GOT3 (cell line): ENCODE data around the gene PCNX2.
"Not testable (repeated sequence)": the region's sequence is repeated elsewhere in the genome, so short reads cannot be mapped to it uniquely, and the experiment has no call there.

ENCODE experiments used
- DNase-seq: peaks from one replicate; lab custom pipeline; 2025; ENCODE audit warnings: mixed read lengths; lab: John Stamatoyannopoulos, UW

Gene PCNX2

DNA sequence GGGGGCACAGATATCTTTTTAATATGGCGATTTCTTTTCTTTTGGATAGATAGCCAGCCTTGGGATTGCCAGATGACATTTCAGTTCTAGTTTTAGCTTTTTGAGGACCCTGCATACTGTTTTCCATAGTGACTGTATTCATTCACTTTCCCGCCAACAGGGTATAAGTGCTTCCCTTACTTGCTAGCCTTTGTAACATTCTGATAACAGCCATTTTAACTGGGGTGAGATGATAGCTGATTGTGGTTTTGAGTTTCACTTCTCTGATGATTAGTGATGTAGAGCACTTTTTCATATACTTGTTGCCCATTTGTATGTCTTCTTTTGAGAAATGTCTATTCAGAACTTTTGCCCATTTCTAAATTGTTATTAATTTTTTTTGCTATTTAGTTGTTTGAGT, 193.2 kb downstream of the PCNX2 start:
- no peak for DNase-seq

DNA sequence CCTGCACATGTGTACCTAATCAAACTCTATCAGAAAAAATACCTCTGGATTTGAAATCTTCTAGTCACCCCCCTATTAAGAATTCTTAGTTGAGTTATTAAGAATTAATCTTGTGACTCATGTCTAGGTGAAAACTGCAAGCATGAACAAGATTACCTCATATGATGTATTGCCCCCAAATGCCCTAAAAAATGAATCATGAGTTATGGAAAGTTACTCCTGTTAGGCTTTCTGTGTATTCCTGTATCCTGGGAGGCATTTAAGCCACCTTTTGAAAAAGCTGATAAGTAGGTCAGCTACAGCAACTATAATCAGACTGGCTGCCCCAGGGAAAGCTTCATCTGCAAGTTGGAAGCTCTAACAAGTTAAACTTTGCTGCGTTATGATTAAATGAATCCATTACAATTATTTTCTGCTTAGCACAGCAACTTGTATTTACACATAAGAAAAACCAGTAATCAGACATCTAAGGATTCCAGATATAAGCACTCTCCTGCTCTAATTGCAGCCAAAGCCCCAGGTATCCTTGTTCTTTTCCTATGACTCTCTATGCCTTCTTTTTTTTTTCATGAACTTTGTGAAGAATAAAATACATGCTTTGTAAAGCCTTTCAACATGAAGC, 197.5 kb downstream of the PCNX2 start:
- DNase-seq, result no peak

DNA sequence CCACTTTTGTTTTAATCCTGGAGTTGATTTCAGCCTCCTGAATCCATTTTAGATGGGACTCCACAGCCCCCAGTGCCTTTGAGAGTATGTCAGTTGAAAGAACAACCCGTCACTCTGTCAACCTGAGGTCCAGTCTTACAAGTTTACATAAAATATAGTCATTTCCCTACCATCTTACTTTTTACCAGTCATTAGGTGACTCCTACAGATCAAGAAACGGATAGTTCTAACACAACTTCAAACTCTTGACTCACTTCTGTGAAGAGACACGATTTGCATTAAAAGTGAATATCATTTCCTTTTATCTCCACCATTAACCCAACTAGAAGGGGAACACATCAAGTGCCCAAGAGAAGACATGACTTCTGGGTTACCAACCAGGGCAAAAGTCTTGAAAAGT, 198.0 kb downstream of the PCNX2 start:
- DNase-seq, result no peak

DNA sequence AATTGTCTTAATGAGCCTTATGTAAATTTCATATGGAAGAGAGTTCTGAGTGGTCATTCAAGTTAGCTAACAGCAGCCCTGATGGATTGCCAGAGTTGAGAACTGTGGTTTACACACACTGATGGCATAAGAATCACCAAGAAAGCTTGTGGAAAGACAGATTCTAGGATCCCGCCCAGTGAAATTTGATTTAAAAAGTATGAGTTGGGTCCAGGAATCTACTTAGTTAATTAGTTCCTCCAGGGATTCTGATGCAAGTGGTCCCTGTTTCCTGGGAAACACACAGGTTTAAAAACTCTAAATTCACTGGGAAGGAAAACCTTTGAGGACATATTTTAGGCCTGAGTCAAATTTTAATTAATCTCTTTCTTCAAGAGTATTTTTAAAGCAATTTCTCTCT, 200.8 kb downstream of the PCNX2 start:
- no peak for DNase-seq

DNA sequence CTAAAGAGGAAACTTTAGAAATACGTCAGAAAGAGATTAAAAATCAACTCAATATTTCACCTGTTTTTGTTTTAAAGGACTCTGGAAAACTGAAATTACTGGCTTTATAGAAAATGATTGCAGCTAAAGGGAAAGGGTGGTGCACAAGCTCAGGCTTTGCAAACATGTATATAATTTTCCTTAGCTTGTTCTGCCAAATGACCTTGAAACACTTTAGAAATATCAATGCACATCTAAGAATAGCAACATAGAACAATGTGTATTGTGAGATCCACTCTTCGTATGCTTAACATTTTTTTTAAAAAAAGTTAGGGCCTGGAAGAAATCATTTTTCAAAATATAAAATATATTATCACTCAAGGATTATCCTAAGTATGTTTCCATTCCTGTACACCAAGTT, 201.3 kb downstream of the PCNX2 start:
- no peak for DNase-seq

DNA sequence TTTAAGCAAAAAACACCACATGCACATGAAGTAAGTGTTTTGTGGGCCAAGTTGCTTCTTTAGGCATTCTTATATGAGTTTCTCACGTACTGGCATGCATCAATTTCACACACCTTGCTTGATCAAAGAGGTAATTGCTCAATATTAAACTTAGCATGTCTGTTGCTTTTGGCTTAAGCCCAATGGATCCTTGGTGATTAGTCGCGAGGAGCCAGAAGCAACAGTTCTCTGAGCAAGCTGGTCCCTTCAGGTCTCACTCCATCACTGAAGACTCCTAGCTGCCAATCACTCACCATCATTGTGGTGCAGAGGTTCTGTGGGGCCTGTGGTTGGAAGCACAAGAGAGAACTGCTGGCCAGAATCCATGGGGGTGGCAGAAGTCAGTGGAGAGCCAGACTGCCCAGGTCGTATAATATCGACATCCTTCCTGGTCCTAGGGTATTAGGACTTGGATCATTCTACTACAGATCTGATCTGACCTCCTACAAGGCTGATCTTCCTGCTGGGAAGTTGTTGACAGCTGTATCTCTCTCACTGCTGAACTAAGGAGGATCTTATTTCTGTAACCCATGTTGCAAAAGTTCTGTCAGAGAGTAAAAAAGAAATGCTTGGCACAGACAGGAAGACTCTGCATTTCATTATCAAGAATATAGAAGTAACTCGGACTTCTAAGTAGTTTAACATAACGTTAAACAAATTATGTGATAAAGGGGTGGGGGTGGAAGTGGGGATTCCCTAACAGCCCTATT, 204.6 kb downstream of the PCNX2 start:
- DNase-seq, result no peak

DNA sequence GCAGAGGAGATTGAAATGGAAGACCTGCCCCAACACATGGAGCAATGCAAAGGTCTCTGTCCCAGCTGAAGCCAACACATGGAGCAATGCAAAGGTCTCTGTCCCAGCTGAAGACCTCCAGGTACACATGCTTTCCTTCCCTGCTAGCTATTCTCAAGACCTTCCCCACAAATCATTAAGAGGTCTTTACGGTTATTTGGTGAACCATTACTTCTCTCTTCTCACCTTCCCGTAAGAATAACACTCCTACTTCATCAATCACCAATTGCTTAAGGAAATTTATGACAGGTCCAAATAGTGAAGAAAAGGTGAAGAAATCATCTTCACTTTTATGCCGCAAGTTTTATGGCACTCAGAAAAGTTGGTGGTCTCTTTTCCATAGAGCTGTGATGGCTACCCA, 206.3 kb downstream of the PCNX2 start:
- no peak for DNase-seq

DNA sequence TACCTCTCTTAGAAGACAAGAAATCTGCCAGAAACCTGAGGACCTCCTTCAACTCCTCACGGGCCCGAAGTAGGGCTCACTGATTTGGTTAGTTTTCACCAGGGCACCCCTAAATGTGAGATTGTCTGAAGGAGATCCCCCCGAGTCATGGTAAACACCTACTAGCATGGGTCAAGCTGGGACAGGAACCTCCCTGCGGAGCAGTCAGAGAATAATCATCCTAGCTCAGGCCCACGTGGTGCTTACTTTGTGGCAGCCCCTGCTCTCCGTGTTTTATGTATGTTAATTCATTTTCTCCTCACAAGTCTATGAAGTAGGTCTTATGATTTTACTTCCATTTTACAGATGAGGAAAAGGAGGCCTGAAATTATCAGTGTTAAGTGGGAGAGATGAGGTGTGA, 206.9 kb downstream of the PCNX2 start:
- DNase-seq, result no peak

DNA sequence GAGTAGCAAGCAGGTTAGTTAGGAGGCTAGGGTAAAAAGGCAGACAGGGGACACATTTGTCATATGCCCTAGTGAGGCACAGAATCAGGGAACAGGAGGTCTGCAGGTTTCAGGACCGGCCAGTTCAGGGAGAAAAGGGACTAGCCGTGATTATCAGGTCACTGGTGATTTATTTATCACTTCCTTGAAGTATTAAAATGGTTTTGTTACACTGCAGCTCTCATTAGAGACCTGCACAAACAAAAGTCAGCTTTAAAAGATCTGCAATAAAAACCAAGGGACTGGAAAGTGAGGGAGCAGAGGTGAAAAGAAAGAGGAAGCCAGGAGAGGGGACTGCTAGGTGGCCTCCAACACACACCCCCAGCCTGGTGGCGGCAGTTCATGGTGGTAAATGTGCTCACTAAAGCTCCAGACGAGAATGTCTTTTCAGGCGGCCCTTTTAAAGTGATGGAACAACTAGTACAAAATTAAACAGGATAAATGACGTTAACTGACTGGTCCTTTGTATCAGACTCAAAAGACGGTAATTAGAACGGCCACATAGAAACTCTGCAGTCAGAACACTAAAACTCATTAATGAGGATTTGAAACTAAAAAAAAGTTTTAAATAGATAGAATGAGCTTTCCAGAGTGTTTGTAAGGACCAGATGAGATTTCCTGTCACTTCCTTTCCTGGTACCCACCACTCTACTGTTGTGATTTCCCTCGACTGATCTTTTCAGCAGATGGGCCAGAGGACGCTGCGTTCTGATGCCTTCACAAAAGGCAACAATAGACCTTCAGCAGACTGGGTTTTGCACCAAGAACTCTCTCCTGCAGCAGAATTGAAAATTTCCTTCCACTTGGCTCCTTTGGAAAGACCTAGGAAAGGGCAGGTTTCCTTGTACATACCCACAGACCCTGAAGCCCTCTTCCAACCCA, 208.3 kb downstream of the PCNX2 start:
- no peak for DNase-seq

DNA sequence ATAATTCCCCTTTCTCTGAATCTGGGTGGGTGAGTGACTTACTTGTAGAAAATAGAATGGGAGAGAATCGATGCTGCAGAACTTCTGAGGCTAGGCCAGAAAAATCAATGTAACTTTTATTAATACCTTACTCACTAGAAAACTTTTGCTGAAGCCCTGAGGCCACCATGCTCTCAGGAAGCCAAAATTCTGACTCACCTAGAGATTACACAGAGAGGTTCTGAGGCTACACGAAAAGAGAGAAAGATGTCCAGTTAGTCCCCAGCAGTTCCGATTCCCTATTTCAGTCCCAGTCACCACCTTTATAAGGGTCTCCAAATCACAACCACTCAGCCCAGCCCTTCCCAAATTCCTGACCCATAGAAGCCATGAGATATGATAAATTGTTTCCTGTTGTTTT, 210.0 kb downstream of the PCNX2 start:
- DNase-seq, result no peak

DNA sequence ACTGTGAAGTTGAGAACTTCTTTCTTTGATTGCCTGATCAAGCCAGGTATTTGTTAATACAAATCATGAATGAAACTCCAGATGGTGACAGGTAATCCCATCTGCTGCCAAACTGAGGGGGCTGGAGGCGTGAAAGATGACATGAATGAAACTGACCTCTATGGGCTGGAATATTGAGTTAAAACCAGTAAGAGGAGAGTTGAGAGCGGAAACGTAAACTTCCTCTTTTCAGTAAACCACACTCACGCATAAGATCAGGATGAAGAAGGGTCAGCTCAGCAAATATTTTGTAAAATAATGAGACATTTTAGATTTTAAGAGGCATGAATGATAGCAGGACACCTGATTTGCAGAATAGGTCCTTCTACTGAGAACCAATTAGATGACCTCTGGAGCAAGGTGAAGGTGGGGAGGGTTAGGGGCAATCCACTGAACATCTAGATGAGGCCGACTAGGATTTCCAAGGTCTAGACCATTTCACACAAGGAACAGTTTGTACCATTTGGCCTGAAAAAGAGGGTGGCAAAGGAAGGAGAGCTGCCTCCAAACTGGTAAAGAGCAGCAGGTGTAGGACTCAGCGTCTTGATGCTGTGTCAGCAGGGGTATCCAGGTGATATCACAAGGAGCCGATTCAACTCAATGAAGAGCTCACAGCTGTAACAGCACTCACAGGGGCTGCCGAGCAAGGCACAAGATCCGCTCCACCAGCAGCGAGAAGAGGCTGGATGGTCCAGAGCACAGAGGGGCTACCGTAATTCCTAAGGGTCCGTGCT, 212.6 kb downstream of the PCNX2 start:
- no peak for DNase-seq

DNA sequence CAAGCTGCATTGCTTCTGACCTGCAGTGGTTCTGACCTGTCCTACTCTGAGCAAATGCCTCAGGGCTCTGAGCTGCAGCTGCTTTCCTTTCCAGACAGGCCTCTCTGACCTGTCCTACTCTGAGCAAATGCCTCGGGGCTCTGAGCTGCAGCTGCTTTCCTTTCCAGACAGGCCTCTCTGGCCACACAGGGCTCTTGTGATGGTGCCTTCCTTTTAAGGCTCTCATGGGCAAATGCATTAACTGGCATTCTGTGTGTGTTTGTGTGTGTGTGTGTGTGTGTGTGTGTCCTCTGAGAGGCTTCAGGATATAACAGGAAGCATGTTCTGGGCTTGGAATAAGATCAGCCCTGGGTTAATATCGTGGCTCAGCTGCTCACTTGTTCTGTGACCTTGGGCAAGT, 213.8 kb downstream of the PCNX2 start:
- DNase-seq, result no peak

DNA sequence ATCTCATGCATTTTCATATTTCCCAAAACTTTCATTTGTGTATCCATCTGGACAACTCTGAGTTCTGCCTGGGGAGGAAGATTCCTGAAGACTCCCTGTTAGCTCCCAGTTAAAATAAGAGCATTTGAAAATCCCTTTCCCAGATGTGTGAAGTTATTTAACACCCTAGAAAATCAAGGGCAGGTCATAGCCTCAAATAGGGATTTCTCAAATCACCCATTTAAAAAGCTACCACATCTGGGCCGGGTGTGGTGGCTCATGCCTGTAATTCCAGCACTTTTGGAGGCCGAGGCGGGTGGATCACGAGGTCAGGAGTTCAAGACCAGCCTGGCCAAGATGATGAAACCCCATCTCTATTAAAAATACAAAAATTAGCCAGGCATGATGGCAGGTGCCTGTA, 214.7 kb downstream of the PCNX2 start:
- not testable (repeated sequence) for DNase-seq

DNA sequence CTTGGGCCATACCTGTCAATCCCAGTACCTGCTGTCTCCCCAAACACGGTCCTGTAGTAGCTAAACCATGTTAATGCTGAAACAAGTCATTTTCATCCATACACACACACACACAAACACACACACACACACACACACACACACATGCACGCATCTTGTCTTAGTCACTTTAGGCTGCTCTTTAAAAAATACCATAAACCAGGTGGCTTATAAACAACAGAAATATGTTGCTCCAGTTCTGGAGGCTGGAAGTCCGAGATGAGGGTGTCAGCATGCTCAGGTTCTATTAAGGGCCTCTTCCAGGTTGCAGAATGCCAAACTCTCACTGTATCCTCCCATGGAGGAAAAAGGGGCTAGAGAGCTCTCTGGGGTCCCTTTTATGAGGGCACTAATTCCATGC, 215.2 kb downstream of the PCNX2 start:
- no peak for DNase-seq

DNA sequence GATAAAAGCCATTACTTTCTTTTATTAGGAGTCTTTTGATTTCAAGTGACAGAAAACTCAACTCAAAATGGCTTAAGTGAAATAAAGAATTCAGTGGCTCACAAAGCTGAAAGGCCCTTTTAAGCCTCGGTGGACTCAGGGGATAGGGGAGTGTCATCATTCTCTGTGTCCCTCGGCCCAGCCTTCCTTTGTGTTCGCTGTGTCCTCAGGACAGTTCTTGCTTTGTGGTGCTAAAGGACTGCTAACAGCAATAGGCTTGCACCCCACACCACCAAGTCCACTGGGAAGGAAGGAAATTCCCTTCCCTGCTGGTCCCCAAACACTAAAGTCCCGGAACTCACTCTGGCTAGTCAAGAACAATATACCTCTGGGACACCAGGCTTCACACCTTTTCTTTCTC, 216.0 kb downstream of the PCNX2 start:
- DNase-seq, result no peak

DNA sequence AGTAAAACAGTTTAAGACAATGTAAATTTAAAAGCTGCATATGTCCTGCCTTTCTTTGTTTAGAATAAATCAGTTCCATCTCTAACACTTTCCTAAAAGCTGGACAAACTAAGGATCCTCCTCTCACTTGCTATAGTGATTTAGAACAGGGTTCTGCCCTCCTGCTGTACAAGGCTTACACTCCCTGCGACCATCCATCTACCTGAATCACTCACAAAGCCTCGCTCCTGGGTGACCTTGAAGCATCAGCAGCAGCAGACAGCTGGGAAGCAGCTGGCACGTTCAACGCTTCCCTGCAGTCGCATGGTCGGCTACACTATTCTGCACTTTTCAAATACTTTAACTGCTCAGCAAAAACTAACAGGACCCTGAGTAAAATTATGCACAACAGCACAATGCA, 217.1 kb downstream of the PCNX2 start:
- DNase-seq, result no peak

DNA sequence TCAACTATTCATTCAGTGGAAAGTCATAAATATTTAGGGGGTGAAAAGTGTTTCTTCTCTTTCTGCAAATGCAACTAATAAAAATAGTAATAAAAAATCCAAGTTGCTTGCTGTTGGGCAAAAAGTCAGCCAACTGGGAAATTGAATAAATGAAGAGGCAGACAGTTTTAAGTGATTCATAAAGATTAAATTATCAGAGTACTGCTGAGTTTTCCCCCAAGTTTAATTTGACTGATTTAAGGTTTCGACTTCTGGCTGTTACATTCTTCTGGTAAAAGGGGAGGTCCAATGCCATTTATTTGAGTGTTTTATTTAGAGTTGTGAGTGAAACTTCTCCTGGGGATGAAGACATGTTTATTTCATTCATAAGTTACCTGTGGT, 219.6 kb downstream of the PCNX2 start:
- no peak for DNase-seq

DNA sequence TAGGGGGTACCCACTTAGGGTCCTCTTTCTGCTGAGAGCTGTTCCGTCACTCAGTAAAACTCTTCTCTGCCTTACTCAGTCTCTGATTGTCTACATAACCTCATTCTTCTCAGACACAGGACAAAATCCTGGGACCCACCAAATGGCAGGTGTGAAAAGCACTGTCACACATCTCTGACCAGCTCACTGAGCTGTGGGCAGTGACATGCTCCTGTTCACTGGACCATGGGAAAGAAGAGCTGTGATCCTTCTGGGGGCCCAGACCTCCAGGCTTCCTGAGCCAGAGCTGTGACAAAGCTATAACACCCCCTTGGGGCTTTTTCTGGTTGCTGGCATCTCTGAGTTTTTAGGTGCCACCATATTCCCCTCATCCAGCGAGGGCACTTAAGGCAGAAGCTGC, 229.4 kb downstream of the PCNX2 start:
- no peak for DNase-seq

DNA sequence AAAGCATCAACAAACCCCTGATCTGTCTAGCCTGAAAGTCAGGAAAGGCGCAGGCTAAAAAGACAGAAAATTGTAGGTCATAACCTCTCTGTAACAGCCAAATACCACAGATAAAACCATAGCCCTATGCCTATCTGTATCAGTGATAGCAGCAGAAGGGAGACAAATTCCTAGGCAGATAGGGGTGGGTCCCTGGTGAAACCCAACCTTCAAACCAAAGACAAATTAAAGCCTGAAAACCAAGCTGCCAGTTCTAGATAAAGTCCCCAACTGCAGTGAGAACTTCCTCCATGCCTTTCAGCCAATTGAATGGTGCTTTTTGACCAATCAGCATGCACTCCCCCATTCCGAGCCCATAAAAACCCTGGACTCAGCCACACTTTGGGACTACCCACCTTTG, 229.8 kb downstream of the PCNX2 start:
- DNase-seq, result no peak

DNA sequence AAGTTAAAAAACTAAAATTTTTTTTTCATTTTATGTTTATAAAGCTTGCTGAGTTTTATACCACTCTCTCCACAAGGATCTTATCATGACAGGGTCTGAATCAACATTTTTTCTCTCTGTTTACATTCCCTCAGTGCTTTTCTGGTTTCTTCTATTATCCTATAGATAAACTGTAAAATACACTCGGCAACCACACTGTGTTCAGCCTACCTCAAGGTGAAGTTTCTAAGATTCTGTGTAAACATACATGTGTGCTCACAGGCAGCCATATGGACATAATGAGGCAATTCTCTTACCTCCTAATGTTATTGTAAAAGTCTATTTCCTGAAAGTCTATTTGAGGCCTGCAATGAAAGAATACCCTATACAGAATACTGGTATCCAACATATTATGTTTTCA, 230.5 kb downstream of the PCNX2 start:
- no peak for DNase-seq

DNA sequence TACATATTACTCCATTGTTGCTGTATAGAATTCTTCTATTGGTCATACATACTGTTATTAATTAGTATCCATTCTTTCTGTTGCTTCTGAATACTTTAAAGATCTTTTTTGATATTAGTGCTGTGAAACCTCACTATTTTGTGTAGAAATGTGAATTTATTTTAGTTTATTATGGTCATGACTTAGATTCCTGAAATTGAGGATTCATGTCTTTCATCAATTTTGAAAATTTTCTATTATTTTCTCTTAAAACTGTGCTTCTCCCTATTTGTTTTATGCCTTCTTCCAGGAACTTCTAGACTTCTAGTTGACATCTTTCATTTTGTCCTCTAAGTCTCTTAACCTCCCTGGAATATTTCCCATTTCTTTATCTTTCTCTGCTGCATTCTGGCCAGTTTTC, 232.1 kb downstream of the PCNX2 start:
- DNase-seq, result no peak

DNA sequence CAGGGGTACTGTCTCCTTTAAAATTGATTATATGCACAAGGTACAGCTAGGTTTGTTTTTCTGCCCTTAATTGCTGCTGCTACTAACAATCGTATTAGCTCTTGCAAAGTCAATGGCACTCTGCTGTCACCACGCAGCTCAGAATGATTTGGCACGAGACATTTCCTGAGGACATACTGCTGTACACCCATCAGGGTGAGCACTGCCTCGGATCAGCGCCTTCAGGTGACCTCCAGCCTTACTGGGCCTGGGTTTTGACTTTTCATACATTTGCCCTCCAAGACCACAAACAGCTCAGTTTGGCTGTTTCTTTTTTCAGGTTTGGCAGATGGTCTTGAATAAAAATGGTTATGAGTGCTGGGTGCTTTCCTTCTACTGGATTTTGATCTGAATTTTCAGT, 234.3 kb downstream of the PCNX2 start:
- DNase-seq, result no peak
